Subcutaneous adipose tissue (tissue), 4 donors: ENCODE measurements around the gene HRH1. TPM values are rescaled to one million over a fixed set of nuclear protein-coding genes. Genes with fewer than 3 reads are reported as not detected.

Source experiments
- CTCF ChIP-seq: fragments of 450-650 bp; IDR thresholded peaks from one replicate; pipeline ENCODE4 v1.5.1; 2016; ENCODE audit warnings: low read depth, mild to moderate bottlenecking, control low read depth, antibody characterized with exemption, moderate library complexity
- total RNA-seq, 4 donors: library from RNA; depleted of rRNA; stranded (reverse); fragments of >200 nt; gene quantifications; one replicate each; pipeline ENCODE4 v1.1.0, GENCODE V29; 2016

HRH1 gene
- total RNA-seq, 4 donors from 2014 or later = 3.2 to 8.4 (median 4.9) TPM

- TF ChIP-seq CTCF = no peak
Measured at GRCh38 chr3:11250902-11251806, 96.9 kb downstream of the HRH1 start.

GRCh38 chr3:11251807-11252176 lies 97.5 kb downstream of the HRH1 start:
- TF ChIP-seq CTCF = no peak

GRCh38 chr3:11254876-11255275 lies 100.6 kb downstream of the HRH1 start:
- no peak for TF ChIP-seq CTCF

GRCh38 chr3:11258958-11259357 lies 104.7 kb downstream of the HRH1 start:
- no peak for TF ChIP-seq CTCF

GRCh38 chr3:11260460-11260859 lies 106.2 kb downstream of the HRH1 start:
- TF ChIP-seq CTCF = no peak

- TF ChIP-seq CTCF = no peak
Measured at GRCh38 chr3:11269007-11269406, 114.7 kb downstream of the HRH1 start.

- TF ChIP-seq CTCF = no peak
Measured at GRCh38 chr3:11271986-11272904, 118.0 kb downstream of the HRH1 start, which contains the start of gene ATG7. ATG7 (plus strand) TSS chr3:11272397; CDS start chr3:11298696, 26,299 bp downstream.
